Adrenal gland (tissue), 12 donors: ENCODE data around the gene RIF1. TPM values are rescaled to one million over a fixed set of nuclear protein-coding genes. Genes with fewer than 3 reads are reported as not detected.

Experiments
- DNase-seq, 7 donors: peaks; one replicate each; pipeline ENCODE4 v3.0.0-alpha.2; 2019 to 2020
- H3K27ac ChIP-seq, 5 donors: fragments of 200-600 bp; sonication (generic) in 4 of 5; 1 replicate in 3 of 5; 2 replicates in 2 of 5; pipeline versions ENCODE4 v1.5.1 to v1.8.0; 2016 to 2020; ENCODE audit warnings: mild to moderate bottlenecking in 1 of 5
- H3K27me3 ChIP-seq: fragments of 200-600 bp; 2 replicates; pipeline ENCODE4 v1.8.0; 2021
- H3K36me3 ChIP-seq, 2 donors: fragments of 200-600 bp; replicated peaks in 1 of 2; 1 replicate in 1 of 2; 2 replicates in 1 of 2; pipeline versions ENCODE4 v1.5.1 to v1.8.0; 2018 to 2022
- H3K4me1 ChIP-seq, 2 donors: fragments of 200-600 bp; replicated peaks in 1 of 2; 1 replicate in 1 of 2; 2 replicates in 1 of 2; pipeline versions ENCODE4 v1.5.1 to v1.8.0; 2018 to 2021
- H3K4me3 ChIP-seq, 4 donors: fragments of 200-600 bp; sonication (generic) in 3 of 4; one replicate each; pipeline ENCODE4 v1.5.1; 2016 to 2018
- H3K9me3 ChIP-seq, 3 donors: fragments of 200-600 bp; sonication (generic) in 1 of 3; replicated peaks in 1 of 3; 1 replicate in 2 of 3; 2 replicates in 1 of 3; pipeline versions ENCODE4 v1.5.1 to v1.8.0; 2016 to 2021
- POLR2A ChIP-seq, 2 donors: fragments of 450-650 bp; IDR thresholded peaks; one replicate each; pipeline ENCODE4 v1.6.1; 2017; ENCODE audit warnings: antibody characterized with exemption in 2 of 2, mild to moderate bottlenecking in 2 of 2, moderate library complexity in 1 of 2
- WGBS, 4 donors: extraction: QIAGEN DNeasy Blood & Tissue Kit in 2 of 4; methylation state at CpG; one replicate each; pipeline versions ENCODE4 v1.1.5 to v1.1.7; 2013 to 2017; 5-methylcytosine and 5-hydroxymethylcytosine counted together
- intact Hi-C, 2 donors: fragments of 100-400 bp; cut with DNase I; formaldehyde crosslinking; loops; one replicate each; pipeline versions ENCODE4 v1.14.1 to v1.15.0; 2022 to 2023
- microRNA-seq, 3 donors: library from miRNA; unstranded; fragments of <30 nt; microRNA quantifications; one replicate each; pipeline ENCODE4, GENCODE V29; 2017 to 2020
- polyA plus RNA-seq, 3 donors: library from polyadenylated mRNA; stranded (reverse); fragments of 200-250 nt in 2 of 3; fragments of 350-450 nt in 1 of 3; fragmentation: Illumina TruSeq in 1 of 3; extraction: RNeasy Lipid Tissue Mini Kit (QIAGEN cat#74804) in 1 of 3; gene quantifications; one replicate each; pipeline ENCODE4 v1.2.3, GENCODE V29; 2013 to 2014
- small RNA-seq, 2 donors: library from RNA; depleted of rRNA; stranded (forward); fragments of <200 nt; gene quantifications; one replicate each; pipeline ENCODE3, GENCODE V24; 2016
- total RNA-seq, 9 donors: library from RNA; depleted of rRNA in 4 of 9; stranded (reverse); fragments of >200 nt in 4 of 9; fragments of 120-200 nt in 1 of 9; fragmentation: NEBNext Ultra II Directional in 1 of 9; extraction: Animal tissue kit (Norgen Biotek cat#: 25700) in 1 of 9; gene quantifications; one replicate each; pipeline versions ENCODE4 v1.1.0 to v1.2.4, GENCODE V29; 2013 to 2023
- TF ChIP-seq, protein P1 (sequence below), 6 experiments: fragments of 450-650 bp in 4 of 6; fragments of 200-600 bp in 2 of 6; sonication (generic) in 1 of 6; IDR thresholded peaks; 1 replicate in 5 of 6; 2 replicates in 1 of 6; pipeline versions ENCODE4 v1.5.1 to v1.8.0; 2016 to 2021; ENCODE audit warnings: antibody characterized with exemption in 6 of 6, mild to moderate bottlenecking in 2 of 6, moderate library complexity in 1 of 6
- donor health status: healthy with polysubstance abuse.
- donor health status: Bipolar disorder and iron deficiency.
- donor health status: DM: yes; HTN: yes; CAD: no.
- donor health status: DM: no; HTN: no; CAD: no.
- donor health status: DM: no; HTN: no; CAD: no.
- donor health status: DM: yes; HTN: yes; CAD: no.

RIF1 gene
- total and polyA plus RNA-seq, 12 donors = 4.0 to 50.8 (median 27.6) TPM

DNA sequence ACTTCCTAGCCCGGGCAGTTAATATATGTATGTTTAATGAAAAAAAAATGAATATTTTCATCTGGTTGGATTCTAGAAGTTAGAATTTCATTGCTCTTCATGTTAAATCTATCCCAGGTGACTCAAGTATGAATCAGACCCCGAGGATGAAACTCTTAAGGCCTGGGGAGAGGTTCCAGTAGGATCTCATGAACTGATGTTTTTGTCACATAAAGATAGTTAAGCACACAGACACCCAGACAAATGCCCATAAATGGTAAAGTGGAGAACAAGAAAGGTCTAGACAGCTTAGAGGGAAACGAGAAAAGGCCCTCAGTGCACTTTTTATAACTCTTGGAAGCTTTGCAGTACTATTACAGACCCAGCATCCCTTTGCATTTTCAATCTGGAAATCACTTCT is 114.1 kb downstream of the RIF1 start:
- intact Hi-C loops = no loop called here
- TF ChIP-seq, protein P1, sequence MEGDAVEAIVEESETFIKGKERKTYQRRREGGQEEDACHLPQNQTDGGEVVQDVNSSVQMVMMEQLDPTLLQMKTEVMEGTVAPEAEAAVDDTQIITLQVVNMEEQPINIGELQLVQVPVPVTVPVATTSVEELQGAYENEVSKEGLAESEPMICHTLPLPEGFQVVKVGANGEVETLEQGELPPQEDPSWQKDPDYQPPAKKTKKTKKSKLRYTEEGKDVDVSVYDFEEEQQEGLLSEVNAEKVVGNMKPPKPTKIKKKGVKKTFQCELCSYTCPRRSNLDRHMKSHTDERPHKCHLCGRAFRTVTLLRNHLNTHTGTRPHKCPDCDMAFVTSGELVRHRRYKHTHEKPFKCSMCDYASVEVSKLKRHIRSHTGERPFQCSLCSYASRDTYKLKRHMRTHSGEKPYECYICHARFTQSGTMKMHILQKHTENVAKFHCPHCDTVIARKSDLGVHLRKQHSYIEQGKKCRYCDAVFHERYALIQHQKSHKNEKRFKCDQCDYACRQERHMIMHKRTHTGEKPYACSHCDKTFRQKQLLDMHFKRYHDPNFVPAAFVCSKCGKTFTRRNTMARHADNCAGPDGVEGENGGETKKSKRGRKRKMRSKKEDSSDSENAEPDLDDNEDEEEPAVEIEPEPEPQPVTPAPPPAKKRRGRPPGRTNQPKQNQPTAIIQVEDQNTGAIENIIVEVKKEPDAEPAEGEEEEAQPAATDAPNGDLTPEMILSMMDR (IDR thresholded peaks at IDR 0.05) = no peak
- TF ChIP-seq POLR2A (IDR thresholded peaks at IDR 0.05) = no peak
- 86 to 95% (median 90%) methylated on average over 3 of the region's 3 CpGs for WGBS, 4 donors

DNA sequence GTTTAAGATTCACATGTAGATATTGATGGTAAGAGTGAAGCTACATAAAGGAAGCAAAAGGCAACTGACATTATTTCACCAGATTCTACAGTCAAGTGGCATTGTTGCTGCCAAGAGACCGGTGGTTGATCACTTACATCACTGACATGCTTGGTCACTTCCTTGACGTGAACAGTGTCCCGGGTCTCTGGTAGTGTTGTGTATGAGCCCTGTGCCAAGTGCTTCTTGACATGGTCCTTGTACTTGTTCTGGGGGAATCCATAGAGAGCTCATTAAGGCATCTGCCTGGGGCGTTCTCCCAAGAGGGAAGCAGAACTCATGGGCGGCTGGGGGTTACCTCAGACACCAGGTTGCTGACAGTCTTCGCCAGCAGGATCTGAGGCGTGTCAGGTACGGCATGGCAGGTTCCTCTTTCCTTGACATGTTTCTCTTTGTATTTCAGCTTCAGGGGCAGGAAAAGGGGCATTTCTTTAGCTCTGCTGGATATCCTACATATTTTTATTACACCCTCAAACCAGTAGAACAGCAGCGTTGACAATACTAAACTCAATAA is 116.2 kb downstream of the RIF1 start:
- 75 to 84% (median 79%) methylated on average over 8 to 9 of the region's 9 CpGs for WGBS, 4 donors
- TF ChIP-seq POLR2A (IDR thresholded peaks at IDR 0.05) = no peak
- TF ChIP-seq, protein P1 (IDR thresholded peaks at IDR 0.05) = no peak
- intact Hi-C loops = no loop called here
- Histone ChIP-seq H3K36me3 (no peaks in the 10 kb centered on the region), H3K4me3 (no peak overlapping the region), H3K27me3 (no peaks in the 10 kb centered on the region), H3K4me1 (no peaks in the 10 kb centered on the region), H3K27ac (no peak overlapping the region), H3K9me3 (no peaks in the 10 kb centered on the region)
- no peak for DNase-seq

More for the DNA sequence above, 114.1 kb downstream of the RIF1 start:
- Histone ChIP-seq H3K4me1 (no peaks in the 10 kb centered on the region), H3K9me3 (no peaks in the 10 kb centered on the region), H3K36me3 (no peaks in the 10 kb centered on the region), H3K27ac (no peak overlapping the region), H3K27me3 (no peaks in the 10 kb centered on the region), H3K4me3 (no peak overlapping the region)
- DNase-seq = no peak

DNA sequence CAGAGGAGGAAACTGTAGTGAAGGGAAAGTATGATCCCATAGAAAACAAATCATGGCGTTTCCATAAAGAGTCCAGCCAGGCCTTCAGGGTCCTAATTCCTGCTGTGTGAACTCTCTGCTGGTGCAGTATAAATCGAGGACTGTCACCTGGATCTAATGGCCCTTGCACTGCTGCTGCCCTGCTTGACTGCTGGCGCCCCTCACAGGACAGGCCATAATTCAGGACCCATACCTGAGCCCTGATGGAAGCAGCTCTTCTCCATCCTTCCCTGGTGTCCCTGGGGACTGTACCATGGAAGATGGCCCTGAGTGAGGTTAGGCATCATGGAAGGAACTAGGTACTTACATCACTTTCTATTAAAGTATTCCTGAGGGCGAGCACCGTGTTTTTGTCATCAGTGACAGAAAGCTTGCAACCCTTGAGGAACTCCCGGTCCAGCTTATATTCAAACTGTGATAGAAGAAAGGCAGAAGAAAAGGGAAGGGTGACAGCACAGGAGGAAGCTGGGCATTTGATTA is 116.9 kb downstream of the RIF1 start:
- no peaks in the 10 kb centered on the region for H3K36me3 ChIP-seq
- DNase-seq = no peak
- H3K4me1 ChIP-seq = no peaks in the 10 kb centered on the region
- no peak overlapping the region for H3K4me3 ChIP-seq
- no peaks in the 10 kb centered on the region for H3K27me3 ChIP-seq
- 89 to 94% (median 92%) methylated on average over 5 to 6 of the region's 6 CpGs for WGBS, 4 donors
- H3K9me3 ChIP-seq = no peaks in the 10 kb centered on the region
- TF ChIP-seq POLR2A (IDR thresholded peaks at IDR 0.05) = no peak
- intact Hi-C loops = no loop called here
- no peak overlapping the region for H3K27ac ChIP-seq

Small RNA genes within 50 kb of the gene (microRNA-seq; reads per million reads assigned to microRNA genes)
- gene MIR4773-1 (0 reads per million in 3 donors), gene MIR4773-2 (0 reads per million in 3 donors)

Small RNA genes within 50 kb of the gene (small RNA-seq; reads per million reads assigned to genes)
- gene MIR4773-1 (0 reads per million in 2 donors), gene RN7SL124P (0 reads per million in 2 donors)

Other genes with a start within 250 kb of the RIF1 start
- gene RBM43, start 148.0 kb upstream of the RIF1 start, total RNA-seq = 10 to 100 TPM in 7 of 9 donors, 1 to 10 TPM in 2; 7.9 to 22.5 (median 12.4) TPM
- 10 to 100 TPM in 1 of 3 donors, 1 to 10 TPM in 2; 5.0 to 38.7 (median 5.7) TPM for gene RBM43, start 148.0 kb upstream of the RIF1 start, polyA plus RNA-seq
- gene NMI, start 120.2 kb upstream of the RIF1 start, total RNA-seq = 10 to 100 TPM in 7 of 9 donors, 1 to 10 TPM in 2; 6.6 to 25.1 (median 19.5) TPM
- gene NMI, start 120.2 kb upstream of the RIF1 start, polyA plus RNA-seq = 10 to 100 TPM in 2 of 3 donors, 1 to 10 TPM in 1; 6.4 to 27.7 (median 13.2) TPM
- 1 to 10 TPM in 1 of 9 donors, under 1 TPM in 5, not detected in 3; 0.23 to 9.0 (median 0.41) TPM for gene TNFAIP6, start 52.3 kb upstream of the RIF1 start, total RNA-seq
- gene TNFAIP6, start 52.3 kb upstream of the RIF1 start, polyA plus RNA-seq = 1 to 10 TPM in 1 of 3 donors, under 1 TPM in 2; 0.20 to 1.3 (median 0.24) TPM